Measurements from ENCODE around the gene KICS2.
A peak's percentile ranks its signal among the peaks of the same experiment; 100 is the strongest.

KICS2 gene

DNA sequence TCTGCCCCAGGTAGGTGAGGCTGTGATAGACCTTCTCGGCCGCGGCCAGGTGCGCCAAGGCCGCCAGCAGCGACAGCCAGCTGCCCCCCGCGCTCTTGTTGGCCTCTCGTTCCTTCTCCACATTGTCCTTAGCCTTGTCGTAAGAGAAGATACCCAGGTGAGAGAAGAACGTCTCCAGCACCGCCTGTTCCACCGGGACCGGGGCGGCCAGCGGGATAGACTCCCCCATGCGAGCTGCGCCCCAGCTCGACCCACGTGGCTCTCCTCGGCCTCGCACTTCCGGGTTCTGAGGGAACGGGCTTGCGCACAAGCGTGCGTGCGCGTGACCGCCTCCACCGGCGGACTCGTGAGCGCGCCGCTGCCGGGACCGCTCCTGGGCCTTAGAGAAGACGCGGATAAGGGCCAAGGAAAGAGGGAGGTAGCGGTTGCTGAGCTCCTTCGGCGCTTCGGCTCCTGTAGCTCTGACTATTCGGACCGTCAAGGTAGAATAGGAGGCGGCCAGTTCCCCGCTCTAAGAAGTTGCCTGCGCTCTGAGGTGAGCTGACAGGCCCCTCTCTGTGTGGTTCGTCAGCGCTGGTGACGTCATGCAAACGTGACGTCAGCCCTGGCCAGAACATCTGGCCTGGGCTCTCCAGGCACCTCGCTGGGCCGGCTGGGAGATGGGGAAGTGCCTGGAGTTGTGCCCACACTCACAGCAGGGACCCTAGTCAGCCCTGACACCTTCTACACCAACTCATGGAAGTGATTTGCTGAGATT is at the start of gene KICS2:
Gene KICS2 (minus strand): TSS at position 288 of the 757 bp plus-strand sequence. CDS start 59 bp downstream, at position 229.
- in situ Hi-C loops (cut with HindIII; ENCODE audit: low pct_ligation_motif_present, low sequenced_read_pairs): no loop called here

DNA sequence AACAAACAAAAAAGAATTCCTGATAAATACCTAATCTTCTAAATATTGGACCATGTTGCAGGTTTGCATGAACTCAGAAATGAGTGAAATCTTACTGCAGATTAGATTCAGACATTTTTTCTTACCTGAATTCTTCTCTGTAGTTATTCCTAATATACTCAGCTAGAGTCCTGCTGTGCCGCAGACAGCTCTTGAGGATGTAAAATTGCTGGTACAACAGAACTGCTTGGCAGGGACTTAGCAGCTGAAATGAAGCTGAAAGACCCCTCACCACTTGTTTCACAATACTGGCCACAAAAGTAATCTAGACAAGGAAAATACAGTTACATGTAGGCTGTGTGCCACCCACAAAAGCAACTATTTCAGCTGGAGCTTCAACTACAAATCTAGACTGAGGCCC is 48.3 kb upstream of the KICS2 start:
- Histone ChIP-seq H3K36me3 (replicated peaks) (no peaks in the 10 kb centered on the region), H3K27me3 (replicated peaks) (no peaks in the 10 kb centered on the region), H3K4me3 (ENCODE audit: low read depth, low read length) (no peak overlapping the region), H3K27ac (no peak overlapping the region)
- in situ Hi-C loops (cut with HindIII; ENCODE audit: low pct_ligation_motif_present, low sequenced_read_pairs): no loop called here
- no peak for DNase-seq
- TF ChIP-seq, protein P1, sequence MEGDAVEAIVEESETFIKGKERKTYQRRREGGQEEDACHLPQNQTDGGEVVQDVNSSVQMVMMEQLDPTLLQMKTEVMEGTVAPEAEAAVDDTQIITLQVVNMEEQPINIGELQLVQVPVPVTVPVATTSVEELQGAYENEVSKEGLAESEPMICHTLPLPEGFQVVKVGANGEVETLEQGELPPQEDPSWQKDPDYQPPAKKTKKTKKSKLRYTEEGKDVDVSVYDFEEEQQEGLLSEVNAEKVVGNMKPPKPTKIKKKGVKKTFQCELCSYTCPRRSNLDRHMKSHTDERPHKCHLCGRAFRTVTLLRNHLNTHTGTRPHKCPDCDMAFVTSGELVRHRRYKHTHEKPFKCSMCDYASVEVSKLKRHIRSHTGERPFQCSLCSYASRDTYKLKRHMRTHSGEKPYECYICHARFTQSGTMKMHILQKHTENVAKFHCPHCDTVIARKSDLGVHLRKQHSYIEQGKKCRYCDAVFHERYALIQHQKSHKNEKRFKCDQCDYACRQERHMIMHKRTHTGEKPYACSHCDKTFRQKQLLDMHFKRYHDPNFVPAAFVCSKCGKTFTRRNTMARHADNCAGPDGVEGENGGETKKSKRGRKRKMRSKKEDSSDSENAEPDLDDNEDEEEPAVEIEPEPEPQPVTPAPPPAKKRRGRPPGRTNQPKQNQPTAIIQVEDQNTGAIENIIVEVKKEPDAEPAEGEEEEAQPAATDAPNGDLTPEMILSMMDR (IDR thresholded peaks at IDR 0.05; ENCODE audit: low read depth, low read length, missing control alignments): no peak

More for the DNA sequence above, at the start of gene KICS2:
- Histone ChIP-seq H3K27me3 (replicated peaks) (no peaks in the 10 kb centered on the region), H3K4me3 (ENCODE audit: low read depth, low read length) (peak within 1 kb of the TSS; percentile 90), H3K36me3 (replicated peaks) (no peaks in the 10 kb centered on the region), H3K27ac (peak within 1 kb of the TSS; percentile 84)
- TF ChIP-seq, protein P1 (IDR thresholded peaks at IDR 0.05; ENCODE audit: low read depth, low read length, missing control alignments): no peak
- peak; percentile 88 for DNase-seq

DNA sequence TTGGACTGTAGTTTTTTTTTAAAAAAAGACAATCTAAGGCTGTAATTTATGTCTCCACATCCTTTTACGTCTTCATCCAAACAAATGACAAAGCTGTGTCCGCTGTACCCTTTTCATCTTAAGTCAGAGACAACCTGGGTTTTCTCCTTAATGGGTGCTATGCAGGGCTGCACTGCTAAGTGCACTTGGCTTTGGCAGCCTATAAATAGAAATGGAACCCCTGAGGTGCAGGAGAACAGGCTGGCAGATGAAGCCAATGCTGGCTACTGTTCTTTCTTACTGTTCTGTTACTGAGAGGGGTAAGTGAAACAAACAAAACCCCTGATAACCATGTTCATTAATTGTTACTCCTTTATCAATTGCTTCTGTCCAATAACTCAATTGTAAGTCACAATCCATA is 47.1 kb upstream of the KICS2 start:
- no peaks in the 10 kb centered on the region for H3K27me3 ChIP-seq (replicated peaks)
- no peak overlapping the region for H3K4me3 ChIP-seq (ENCODE audit: low read depth, low read length)
- no peaks in the 10 kb centered on the region for H3K36me3 ChIP-seq (replicated peaks)
- no peak for DNase-seq
- TF ChIP-seq, protein P1 (IDR thresholded peaks at IDR 0.05; ENCODE audit: low read depth, low read length, missing control alignments): no peak
- no peak overlapping the region for H3K27ac ChIP-seq
- in situ Hi-C loops (cut with HindIII; ENCODE audit: low pct_ligation_motif_present, low sequenced_read_pairs): no loop called here

DNA sequence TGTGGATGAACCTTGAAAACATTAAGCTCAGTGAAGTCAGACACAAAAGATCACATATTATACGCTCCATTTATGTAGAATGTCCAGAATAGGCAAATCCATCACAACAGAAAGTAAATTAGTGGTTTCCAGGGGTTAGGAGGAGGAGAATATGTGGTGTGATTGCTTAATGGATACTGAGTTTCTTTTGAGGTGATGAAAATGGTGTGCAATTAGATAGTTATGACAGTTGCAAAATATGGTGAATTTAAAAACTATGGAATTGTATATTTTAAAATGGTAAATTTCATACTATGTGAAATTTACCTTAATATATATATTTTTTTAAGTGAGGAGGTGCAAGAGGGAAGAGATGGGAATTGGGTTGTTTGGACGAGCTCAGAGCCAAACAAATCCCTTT is 46.3 kb upstream of the KICS2 start:
- H3K27me3 ChIP-seq (replicated peaks): no peaks in the 10 kb centered on the region
- no peak overlapping the region for H3K4me3 ChIP-seq (ENCODE audit: low read depth, low read length)
- in situ Hi-C loops (cut with HindIII; ENCODE audit: low pct_ligation_motif_present, low sequenced_read_pairs): no loop called here
- DNase-seq: no peak
- no peaks in the 10 kb centered on the region for H3K36me3 ChIP-seq (replicated peaks)
- no peak overlapping the region for H3K27ac ChIP-seq
- TF ChIP-seq, protein P1 (IDR thresholded peaks at IDR 0.05; ENCODE audit: low read depth, low read length, missing control alignments): no peak

DNA sequence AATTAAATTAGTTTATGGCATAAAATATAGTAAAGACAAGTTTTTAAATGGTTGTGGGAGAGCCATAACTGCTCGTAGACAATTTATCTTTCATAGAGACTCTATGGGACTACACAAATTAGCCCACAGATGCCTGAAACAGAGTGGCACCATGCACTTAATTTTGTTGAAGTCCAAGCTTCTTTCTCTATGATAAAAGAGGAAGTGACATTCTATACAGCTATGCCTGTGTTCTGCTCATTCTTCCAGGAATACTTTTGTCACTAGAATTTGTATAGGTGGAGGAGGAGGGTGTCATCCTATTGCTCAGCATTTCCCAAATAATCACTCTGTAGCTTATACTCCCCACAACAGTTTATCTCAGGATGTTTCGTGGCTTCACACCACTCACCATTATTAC is 43.7 kb upstream of the KICS2 start:
- in situ Hi-C loops (cut with HindIII; ENCODE audit: low pct_ligation_motif_present, low sequenced_read_pairs): no loop called here
- Histone ChIP-seq H3K4me3 (ENCODE audit: low read depth, low read length) (no peak overlapping the region), H3K27me3 (replicated peaks) (no peaks in the 10 kb centered on the region), H3K27ac (no peak overlapping the region), H3K36me3 (replicated peaks) (no peaks in the 10 kb centered on the region)
- no peak for DNase-seq
- TF ChIP-seq, protein P1 (IDR thresholded peaks at IDR 0.05; ENCODE audit: low read depth, low read length, missing control alignments): no peak

DNA sequence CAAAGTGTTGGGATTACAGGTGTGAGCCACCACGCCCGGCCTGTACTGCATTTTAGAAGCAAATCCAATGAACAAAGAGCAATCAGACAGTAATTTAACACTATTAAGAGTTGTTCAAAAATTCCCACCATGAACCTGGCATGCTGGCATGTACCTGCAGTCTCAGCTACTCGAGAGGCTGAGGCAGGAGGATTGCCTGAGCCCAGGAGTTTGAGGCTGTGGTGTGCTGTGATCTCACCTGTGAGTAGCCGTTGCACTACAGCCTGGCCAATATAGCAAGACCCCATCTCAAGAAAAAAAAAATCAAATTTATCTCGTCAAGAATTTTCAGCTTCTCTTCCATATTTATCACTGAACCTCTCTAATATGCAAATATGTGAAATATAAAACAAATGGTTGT is 39.7 kb upstream of the KICS2 start:
- in situ Hi-C loops (cut with HindIII; ENCODE audit: low pct_ligation_motif_present, low sequenced_read_pairs): no loop called here

More for the DNA sequence above, 39.7 kb upstream of the KICS2 start:
- no peak overlapping the region for H3K27ac ChIP-seq
- TF ChIP-seq, protein P1 (IDR thresholded peaks at IDR 0.05; ENCODE audit: low read depth, low read length, missing control alignments): no peak
- no peaks in the 10 kb centered on the region for H3K36me3 ChIP-seq (replicated peaks)
- no peak overlapping the region for H3K4me3 ChIP-seq (ENCODE audit: low read depth, low read length)
- no peak for DNase-seq
- H3K27me3 ChIP-seq (replicated peaks): no peaks in the 10 kb centered on the region

Measured in brain microvascular endothelial cell (primary cell).